ENCODE data around the gene NAA38.

DNA sequence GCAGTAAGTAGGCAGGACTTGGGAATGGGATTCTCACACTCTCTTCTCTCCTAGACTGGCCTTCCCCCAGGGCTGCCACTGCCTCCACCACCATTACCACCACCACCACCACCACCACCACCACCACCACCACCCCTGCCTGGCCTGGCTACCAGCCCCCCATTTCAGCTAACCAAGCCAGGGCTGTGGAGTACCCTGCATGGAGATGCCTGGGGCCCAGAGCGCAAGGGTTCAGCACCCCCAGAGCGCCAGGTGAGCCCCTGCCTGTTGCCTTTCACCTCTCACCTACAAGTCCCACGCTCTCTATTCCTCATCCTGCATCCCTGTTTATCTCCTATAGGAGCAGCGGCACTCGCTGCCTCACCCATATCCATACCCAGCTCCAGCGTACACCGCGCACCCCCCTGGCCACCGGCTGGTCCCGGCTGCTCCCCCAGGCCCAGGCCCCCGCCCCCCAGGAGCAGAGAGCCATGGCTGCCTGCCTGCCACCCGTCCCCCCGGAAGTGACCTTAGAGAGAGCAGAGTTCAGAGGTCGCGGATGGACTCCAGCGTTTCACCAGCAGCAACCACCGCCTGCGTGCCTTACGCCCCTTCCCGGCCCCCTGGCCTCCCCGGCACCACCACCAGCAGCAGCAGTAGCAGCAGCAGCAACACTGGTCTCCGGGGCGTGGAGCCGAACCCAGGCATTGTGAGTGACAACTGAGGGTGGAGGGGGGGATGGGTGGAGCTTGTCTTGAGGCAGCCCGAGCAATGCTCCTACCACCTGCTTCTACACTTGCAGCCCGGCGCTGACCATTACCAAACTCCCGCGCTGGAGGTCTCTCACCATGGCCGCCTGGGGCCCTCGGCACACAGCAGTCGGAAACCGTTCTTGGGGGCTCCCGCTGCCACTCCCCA lies 10.3 kb downstream of the NAA38 start:
- TF ChIP-seq POLR2A (IDR thresholded peaks at IDR 0.05; ENCODE audit: low read length) (no peak), GATA1 (IDR thresholded peaks at IDR 0.05; ENCODE audit: low read depth, low read length) (no peak)
